ENCODE measurements around the gene PTN.

Gene PTN

DNA sequence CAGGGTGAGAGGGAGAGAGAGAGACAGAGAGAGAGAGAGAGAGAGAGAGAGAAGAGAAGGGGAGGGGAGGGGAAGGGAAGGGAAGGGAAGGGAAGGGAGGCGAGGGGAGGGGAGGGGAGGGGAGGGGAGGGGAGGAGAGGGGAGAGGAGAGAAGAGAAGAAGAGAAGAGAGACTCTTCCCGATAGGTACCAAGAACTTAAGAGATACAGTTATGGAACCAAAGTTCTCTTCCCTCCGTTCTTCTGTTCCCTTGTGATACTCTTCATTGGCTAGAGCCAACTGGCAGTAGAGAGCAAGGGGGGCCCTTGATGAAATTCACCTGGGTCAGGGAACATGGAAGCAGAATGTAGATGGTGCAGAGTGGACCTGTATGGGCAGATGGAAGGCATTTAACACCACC, 122.1 kb downstream of the PTN start:
- no peaks in the 10 kb centered on the region for H3K36me3 ChIP-seq
- DNase-seq: no peak
- no peaks in the 10 kb centered on the region for H3K9me3 ChIP-seq
- TF ChIP-seq CTCF (IDR thresholded peaks at IDR 0.05; ENCODE audit: low read depth, low read length): no peak
- no peaks in the 10 kb centered on the region for H3K27me3 ChIP-seq
- no peak overlapping the region for H3K4me3 ChIP-seq (ENCODE audit: low read depth, low read length)
- no peaks in the 10 kb centered on the region for H3K4me1 ChIP-seq

GRCh38 chr7:137213744-137214143, 129.8 kb downstream of the PTN start:
- Histone ChIP-seq H3K27me3 (no peaks in the 10 kb centered on the region), H3K4me1 (no peaks in the 10 kb centered on the region), H3K36me3 (no peaks in the 10 kb centered on the region), H3K4me3 (ENCODE audit: low read depth, low read length) (no peak overlapping the region), H3K9me3 (no peaks in the 10 kb centered on the region)
- no peak for TF ChIP-seq CTCF (IDR thresholded peaks at IDR 0.05; ENCODE audit: low read depth, low read length)
- DNase-seq: no peak

GRCh38 chr7:137209151-137209817, 134.2 kb downstream of the PTN start:
- no peaks in the 10 kb centered on the region for H3K27me3 ChIP-seq
- no peaks in the 10 kb centered on the region for H3K4me1 ChIP-seq
- no peak overlapping the region for H3K4me3 ChIP-seq (ENCODE audit: low read depth, low read length)
- TF ChIP-seq CTCF (IDR thresholded peaks at IDR 0.05; ENCODE audit: low read depth, low read length): no peak
- H3K9me3 ChIP-seq: no peaks in the 10 kb centered on the region
- no peaks in the 10 kb centered on the region for H3K36me3 ChIP-seq
- DNase-seq: no peak

DNA sequence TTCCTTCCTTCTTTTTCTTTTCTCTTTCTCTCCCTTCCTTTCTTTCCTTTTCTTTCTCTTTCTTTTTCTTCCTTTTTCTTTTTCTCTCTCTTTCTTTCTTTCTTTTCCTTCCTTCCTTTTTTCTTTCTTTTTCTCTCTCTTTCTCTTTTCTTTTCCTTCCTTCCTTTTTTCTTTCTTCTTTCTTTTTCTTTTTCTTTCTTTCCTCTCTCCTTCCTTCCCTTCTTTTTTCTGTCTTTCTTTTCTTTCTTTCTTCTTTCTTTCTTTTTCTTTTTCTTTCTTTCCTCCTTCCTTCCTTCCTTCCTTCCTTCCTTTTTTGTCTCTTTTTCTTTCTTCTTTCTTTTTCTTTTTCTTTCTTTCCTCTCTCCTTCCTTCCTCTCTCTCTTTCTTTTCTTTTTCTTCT, 136.8 kb downstream of the PTN start:
- TF ChIP-seq CTCF (IDR thresholded peaks at IDR 0.05; ENCODE audit: low read depth, low read length): no peak

DNA sequence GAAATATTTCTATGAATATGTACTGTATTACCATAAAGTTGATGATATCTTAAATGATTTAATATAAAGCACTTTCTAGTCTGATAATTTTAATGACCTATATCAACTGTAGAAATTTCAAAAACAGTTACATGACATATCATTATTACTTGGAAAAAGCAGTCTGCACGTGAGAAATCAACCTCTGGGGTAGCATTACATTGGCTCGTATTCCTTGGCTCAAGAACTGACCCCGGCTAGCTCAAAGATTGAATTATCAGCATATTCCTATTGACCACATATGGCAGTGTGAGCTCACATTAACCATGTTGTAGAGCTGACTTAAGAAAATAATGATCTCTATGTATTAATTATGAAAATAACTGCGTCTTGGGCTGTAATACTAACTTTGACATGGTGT, 139.3 kb downstream of the PTN start:
- no peaks in the 10 kb centered on the region for H3K4me1 ChIP-seq
- DNase-seq: no peak
- no peak for TF ChIP-seq CTCF (IDR thresholded peaks at IDR 0.05; ENCODE audit: low read depth, low read length)
- no peaks in the 10 kb centered on the region for H3K36me3 ChIP-seq
- H3K27me3 ChIP-seq: no peaks in the 10 kb centered on the region
- H3K4me3 ChIP-seq (ENCODE audit: low read depth, low read length): no peak overlapping the region
- no peaks in the 10 kb centered on the region for H3K9me3 ChIP-seq

More for the DNA sequence above, 136.8 kb downstream of the PTN start:
- Histone ChIP-seq H3K36me3 (no peaks in the 10 kb centered on the region), H3K27me3 (no peaks in the 10 kb centered on the region), H3K9me3 (no peaks in the 10 kb centered on the region), H3K4me3 (ENCODE audit: low read depth, low read length) (no peak overlapping the region), H3K4me1 (no peaks in the 10 kb centered on the region)
- DNase-seq: no peak

- no peak for TF ChIP-seq CTCF (IDR thresholded peaks at IDR 0.05; ENCODE audit: low read depth, low read length)
- no peaks in the 10 kb centered on the region for H3K9me3 ChIP-seq
- DNase-seq: no peak
- no peaks in the 10 kb centered on the region for H3K27me3 ChIP-seq
- no peaks in the 10 kb centered on the region for H3K4me1 ChIP-seq
- H3K36me3 ChIP-seq: no peaks in the 10 kb centered on the region
- no peak overlapping the region for H3K4me3 ChIP-seq (ENCODE audit: low read depth, low read length)
Measured at GRCh38 chr7:137203351-137203750, 140.2 kb downstream of the PTN start.
